Umbilical cord (tissue), 2 donors: ENCODE data around the gene TBCD. TPM values are rescaled to one million over a fixed set of nuclear protein-coding genes. Genes with fewer than 3 reads are reported as not detected.
A peak's percentile ranks its signal among the peaks of the same experiment; 100 is the strongest.

Experiments
- DNase-seq: peaks from one replicate; pipeline ENCODE4 v3.0.0-alpha.2; 2015; ENCODE audit warnings: low spot score
- total RNA-seq: library from RNA; depleted of rRNA; stranded (reverse); fragments of >200 nt; gene quantifications from one replicate; pipeline ENCODE4 v1.2.3, GENCODE V29; 2014; ENCODE audit warnings: low replicate concordance; ENCODE audit not compliant: insufficient read depth

TBCD gene
- total RNA-seq, 1 donor from 2014 or later = 25.8 TPM

- DNase-seq = no peak
Measured at GRCh38 chr17:82883419-82884031, 131.7 kb downstream of the TBCD start.

GRCh38 chr17:82884341-82884969 is 132.6 kb downstream of the TBCD start:
- peak; percentile 28 for DNase-seq

GRCh38 chr17:82884970-82885353 is 133.1 kb downstream of the TBCD start:
- no peak for DNase-seq

- DNase-seq = no peak
Measured at GRCh38 chr17:82887255-82888164, 135.6 kb downstream of the TBCD start.

- DNase-seq = no peak
Measured at GRCh38 chr17:82888583-82889495, 137.0 kb downstream of the TBCD start.

DNA sequence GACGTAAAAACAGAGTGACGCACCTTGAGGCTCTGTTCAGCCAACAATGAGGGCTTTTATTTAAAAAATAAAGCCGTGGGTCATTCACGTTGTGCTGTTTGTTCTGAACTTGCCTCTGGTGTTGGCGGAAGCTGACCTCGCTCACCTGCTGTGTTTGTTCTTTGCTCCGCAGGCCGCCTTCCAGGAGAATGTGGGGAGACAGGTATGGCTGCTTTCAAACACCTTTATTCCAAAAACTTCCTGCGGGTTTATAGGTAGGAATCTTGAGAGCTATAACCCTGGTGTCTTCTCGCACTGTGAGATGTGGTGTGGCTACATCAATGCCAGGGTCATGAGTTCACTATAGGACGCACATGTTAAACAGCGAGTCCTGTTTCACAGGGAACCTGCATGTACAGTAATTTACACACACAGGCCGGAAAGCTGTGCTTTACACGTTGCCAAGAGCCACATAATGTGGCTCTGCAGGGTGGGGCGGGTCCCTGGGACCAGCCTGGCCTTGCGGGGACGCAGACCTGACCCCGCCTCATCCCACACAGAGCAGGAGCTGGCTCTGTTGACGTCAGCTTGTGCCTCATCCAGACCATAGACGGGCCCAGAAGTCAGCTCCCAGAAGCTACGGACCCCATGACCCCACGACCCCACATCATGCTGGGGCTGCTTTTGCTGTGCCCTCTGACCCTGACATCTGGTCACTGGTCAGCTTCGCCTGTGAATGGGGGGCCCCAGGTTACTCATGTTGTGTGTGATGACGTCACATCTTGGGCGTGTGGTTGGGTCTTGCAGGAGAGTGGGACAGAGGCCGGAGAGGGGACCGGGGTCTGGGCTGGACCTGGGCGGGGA is 137.9 kb downstream of the TBCD start:
- DNase-seq = no peak

DNA sequence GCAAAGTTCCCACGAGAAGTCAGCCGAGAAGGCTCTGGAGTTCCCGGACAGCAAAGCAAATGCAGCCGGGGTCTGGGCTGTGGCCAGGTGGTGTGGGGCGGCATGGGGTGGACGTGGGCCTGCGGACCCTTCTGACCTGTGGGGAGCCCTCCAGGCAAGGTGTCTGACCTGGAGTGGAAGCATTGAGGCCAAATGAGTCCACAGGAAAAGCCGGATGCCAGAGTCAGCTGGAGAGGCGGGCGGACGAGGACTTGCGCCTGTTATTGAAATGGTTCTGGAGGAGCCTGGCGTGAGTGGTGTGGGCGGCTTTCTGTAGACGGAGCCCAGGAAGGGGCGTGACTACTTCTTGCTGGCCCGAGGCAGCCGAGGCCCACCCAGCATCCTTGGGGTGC is 138.5 kb downstream of the TBCD start:
- no peak for DNase-seq

DNA sequence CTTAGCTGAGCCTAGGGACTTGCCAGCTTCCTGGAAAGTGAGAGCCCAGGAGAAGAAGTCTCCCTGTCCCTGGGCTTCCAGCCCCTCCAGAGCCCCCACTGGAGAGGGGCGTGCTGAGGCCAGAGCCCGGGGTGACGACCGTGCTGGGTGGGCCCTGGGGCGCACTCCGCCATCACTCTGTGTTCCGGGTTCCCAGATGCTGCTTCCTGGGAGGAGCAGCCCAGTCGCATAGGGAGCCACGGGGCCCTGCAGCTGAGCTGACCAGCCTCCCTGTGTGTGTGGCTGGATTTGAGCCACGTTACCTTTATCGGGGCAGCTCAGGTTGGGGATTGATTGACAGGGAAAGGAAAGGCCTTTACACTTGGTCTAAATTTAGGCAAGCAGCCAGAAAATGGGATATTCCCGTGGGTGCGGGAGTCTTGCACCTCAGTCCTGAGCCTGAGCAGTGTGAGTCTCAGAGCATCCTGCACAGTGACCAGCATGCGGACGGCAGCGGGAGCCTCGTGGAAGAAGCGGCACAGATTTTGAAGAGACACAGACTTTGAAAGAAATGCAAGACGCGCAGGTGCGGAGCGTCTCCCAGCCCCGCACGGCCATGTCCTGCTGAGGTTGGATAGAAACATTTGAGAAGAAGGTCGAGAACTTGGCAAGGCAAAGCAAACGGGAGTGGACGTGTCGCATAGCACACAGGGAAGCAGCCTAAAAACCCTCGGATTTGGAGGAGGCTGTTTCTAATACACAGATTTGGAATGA is 139.2 kb downstream of the TBCD start:
- DNase-seq = no peak

GRCh38 chr17:82891911-82892310 is 140.0 kb downstream of the TBCD start:
- DNase-seq = no peak

DNA sequence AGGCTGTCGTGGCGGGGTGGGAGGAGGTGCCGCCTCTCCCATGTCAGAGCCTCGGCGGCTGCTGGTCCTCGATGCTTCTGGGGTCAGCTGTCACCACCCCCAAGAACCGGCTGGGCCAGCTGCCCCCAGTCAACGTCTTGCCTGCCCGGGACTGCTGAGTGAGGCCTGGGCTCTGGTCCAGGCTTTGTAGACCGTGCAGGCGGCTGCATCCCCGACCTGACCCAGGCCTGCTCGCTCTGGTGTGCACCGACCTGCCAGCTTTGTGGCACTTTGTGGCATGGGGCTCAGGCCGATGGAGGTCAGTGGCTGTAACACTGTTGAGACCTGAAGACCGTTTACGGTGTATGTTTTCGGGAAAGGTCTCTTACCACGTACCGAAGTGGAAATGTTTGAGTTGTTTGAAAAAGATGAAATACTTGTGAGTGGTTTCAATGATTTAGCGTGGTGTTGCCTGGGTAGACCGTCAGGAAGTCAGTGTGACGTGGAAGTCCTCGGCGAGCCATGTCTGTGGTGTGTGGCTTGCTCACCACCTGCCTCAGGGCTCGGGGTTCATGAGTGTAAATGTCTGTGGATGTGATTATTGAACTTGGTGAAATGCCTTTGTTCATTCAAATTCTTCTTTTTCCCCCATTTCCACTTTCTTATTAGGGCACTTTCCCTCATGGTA is 141.2 kb downstream of the TBCD start:
- no peak for DNase-seq

GRCh38 chr17:82893779-82894178 is 141.9 kb downstream of the TBCD start:
- no peak for DNase-seq

DNA sequence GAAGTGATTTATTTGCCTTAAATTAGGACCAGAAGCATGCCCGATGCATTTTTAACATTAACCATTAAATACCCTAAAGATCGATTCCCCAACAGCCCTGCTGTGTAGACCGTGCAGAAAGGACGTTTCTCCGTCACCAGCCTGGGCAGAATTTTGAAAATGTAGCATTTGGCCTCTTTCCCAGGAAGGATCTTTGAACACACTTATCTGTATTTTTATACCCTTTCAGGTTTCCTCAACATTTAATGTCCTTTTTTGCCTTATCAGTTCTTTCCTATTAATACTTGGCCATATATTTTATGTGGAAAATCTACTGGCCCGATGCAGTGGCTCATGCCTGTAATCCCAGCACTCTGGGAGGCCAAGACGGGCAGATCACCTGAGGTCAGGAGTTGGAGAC is 142.5 kb downstream of the TBCD start:
- DNase-seq = peak; percentile 52

- no peak for DNase-seq
Measured at GRCh38 chr17:82895087-82895486, 143.2 kb downstream of the TBCD start.

DNA sequence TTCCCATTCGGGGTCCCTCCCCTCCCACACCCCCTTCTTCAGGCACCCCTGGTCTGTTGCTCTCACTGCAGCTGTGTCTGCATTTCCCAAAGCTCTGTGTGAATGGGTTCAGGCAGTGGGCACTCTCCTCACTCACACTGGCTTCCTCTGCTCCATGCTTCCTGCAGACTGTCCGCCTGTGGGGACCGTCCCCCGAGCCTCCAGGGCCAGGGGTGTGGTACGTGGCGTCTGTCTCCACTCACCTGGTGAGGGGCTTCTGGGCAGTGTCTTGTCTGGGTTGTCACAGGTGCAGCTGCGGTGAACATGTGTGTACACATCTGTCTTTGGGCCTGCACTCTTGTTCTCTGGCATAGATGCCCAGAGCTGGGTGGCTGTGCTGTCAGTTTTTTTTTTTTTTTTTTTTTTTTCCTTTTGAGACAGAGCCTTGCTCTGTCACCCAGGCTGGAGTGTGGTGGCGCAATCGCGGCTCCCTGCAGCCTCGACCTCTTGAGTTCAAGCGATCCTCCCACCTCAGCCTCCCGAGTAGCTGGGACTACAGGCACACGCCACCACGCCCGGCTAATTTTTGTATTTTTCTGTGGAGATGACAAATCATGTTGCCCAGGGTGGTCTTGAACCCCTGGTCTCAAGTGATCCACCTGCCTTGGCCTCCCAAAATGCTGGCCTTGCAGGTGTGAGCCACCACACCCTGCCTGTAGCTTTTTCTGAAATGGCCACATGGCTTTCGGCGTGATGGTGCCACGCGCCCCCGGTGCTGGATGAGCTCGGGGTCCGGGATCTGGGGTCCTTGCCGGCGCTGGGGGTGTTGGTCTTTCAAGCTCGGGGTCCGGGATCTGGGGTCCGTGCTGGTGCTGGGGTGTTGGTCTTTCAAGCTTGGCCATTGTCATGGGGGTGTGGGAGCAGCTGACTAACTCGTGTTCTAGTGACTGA is 144.5 kb downstream of the TBCD start:
- no peak for DNase-seq

GRCh38 chr17:82897514-82898249 is 145.8 kb downstream of the TBCD start:
- no peak for DNase-seq

DNA sequence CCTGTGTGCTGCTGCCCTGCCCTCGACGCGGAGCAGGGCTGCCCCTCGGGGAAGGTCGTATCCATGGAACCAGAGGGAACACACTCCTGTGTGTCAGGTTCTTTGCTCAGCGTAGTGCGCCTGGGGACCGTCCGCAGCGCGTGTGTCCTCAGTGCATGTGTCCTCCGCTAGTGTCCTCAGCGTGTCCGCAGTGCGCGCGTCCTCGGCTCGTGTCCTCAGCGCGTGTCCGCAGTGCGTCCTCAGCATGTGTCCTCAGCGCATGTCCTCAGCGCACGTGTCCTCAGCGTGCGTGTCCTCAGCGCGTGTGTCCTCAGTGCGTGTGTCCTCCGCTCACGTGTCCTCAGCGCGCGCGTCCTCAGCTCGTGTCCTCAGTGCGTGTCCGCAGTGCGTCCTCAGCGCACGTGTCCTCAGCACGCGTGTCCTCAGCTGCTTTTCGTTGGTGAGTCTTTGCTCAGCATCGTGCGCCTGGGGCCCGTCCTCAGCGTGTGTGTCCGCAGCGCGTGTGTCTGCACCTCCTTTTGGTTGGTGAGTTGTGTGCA is 147.2 kb downstream of the TBCD start:
- DNase-seq = no peak

DNA sequence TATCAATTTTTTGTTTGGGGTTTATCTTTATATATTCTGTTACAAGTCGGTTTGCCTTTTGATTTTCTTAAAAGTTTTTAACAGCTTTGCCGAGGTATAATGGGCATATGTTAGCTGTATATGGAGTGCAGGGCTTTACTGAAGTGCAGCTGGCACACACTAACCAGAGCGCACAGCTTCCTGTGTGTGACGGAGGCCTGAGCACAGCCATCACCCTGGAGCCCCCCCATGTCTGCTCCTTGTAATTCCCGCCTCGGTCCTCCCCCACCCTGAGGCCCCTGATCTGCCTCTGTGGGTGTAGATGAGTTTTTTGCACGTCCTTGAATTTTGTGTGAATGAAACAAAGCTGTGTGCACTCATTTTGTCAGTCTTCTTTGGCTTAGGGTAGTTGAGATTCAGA is 148.1 kb downstream of the TBCD start:
- DNase-seq = no peak
